Gastrocnemius medialis (tissue), 4 donors: ENCODE results near the gene MAPKAP1. TPM values are rescaled to one million over a fixed set of nuclear protein-coding genes. Genes with fewer than 3 reads are reported as not detected.

Experiments
- ATAC-seq, 2 donors: fragments of 150-250 bp; one replicate each; pipeline ENCODE4 v1.9.1; 2016
- DNase-seq, 2 donors: peaks; one replicate each; pipeline ENCODE4 v3.0.0-alpha.2; 2019
- H3K27ac ChIP-seq, 4 donors: fragments of 200-600 bp; sonication (generic); 1 replicate in 1 of 4; 2 replicates in 3 of 4; pipeline ENCODE4 v1.5.1; 2016 to 2018; ENCODE audit warnings: mild to moderate bottlenecking in 2 of 4, moderate library complexity in 1 of 4
- H3K27me3 ChIP-seq, 3 donors: fragments of 200-600 bp; sonication (generic) in 2 of 3; 1 replicate in 1 of 3; 2 replicates in 2 of 3; pipeline versions ENCODE4 v1.5.1 to v1.6.0; 2016 to 2019; ENCODE audit warnings: mild to moderate bottlenecking in 1 of 3, moderate library complexity in 1 of 3
- H3K36me3 ChIP-seq, 2 donors: fragments of 200-600 bp; sonication (generic) in 1 of 2; one replicate each; pipeline ENCODE4 v1.5.1; 2017 to 2018
- H3K4me1 ChIP-seq, 2 donors: fragments of 200-600 bp; sonication (generic) in 1 of 2; one replicate each; pipeline ENCODE4 v1.5.1; 2016 to 2017; ENCODE audit warnings: mild to moderate bottlenecking in 2 of 2
- H3K4me3 ChIP-seq, 4 donors: fragments of 200-600 bp; sonication (generic) in 3 of 4; 1 replicate in 1 of 4; 2 replicates in 3 of 4; pipeline ENCODE4 v1.5.1; 2016 to 2019; ENCODE audit warnings: mild to moderate bottlenecking in 2 of 4
- H3K9me3 ChIP-seq, 3 donors: fragments of 200-600 bp; sonication (generic) in 2 of 3; 1 replicate in 1 of 3; 2 replicates in 2 of 3; pipeline ENCODE4 v1.5.1; 2016 to 2019
- CTCF ChIP-seq, 5 experiments: fragments of 450-650 bp in 3 of 5; fragments of 200-600 bp in 2 of 5; sonication (generic) in 2 of 5; IDR thresholded peaks in 4 of 5; conservative IDR thresholded peaks in 1 of 5; 1 replicate in 4 of 5; 2 replicates in 1 of 5; pipeline ENCODE4 v1.5.1; 2016 to 2019; ENCODE audit warnings: antibody characterized with exemption in 5 of 5, mild to moderate bottlenecking in 3 of 5, moderate library complexity in 3 of 5
- POLR2A ChIP-seq, 2 donors: fragments of 450-650 bp; IDR thresholded peaks; one replicate each; pipeline ENCODE4 v1.6.1; 2017; ENCODE audit warnings: antibody characterized with exemption in 2 of 2, mild to moderate bottlenecking in 2 of 2, moderate library complexity in 2 of 2
- in situ Hi-C, 4 donors: fragments of 200-750 bp; cut with MboI; loops; one replicate each; pipeline versions ENCODE4 v1.15.0 to v1.8.0; 2017; ENCODE audit warnings: low sequenced_read_pairs in 4 of 4
- intact Hi-C: fragments of 100-400 bp; cut with DNase I; formaldehyde crosslinking; loops from one replicate; pipeline ENCODE4 v1.15.1; 2023; ENCODE audit warnings: low total_unique reads
- total RNA-seq, 4 donors: library from RNA; depleted of rRNA; stranded (reverse); fragments of >200 nt; gene quantifications; one replicate each; pipeline versions ENCODE4 v1.1.0 to v1.2.3, GENCODE V29; 2016

The MAPKAP1 gene
- total RNA-seq, 4 donors from 2014 or later: 58.2 to 123 (median 104) TPM

- DNase-seq (no peak), ATAC-seq (no peak)
- H3K4me1 ChIP-seq: peaks cover 0 to 4% of the 10 kb centered on the region in 2 donors
- no peak overlapping the region for H3K4me3 ChIP-seq
- TF ChIP-seq CTCF (IDR thresholded peaks at IDR 0.05 in 4 of 5, conservative IDR thresholded peaks at IDR 0.05 in 1 of 5) (no peak), POLR2A (IDR thresholded peaks at IDR 0.05) (no peak)
- no peaks in the 10 kb centered on the region for H3K36me3 ChIP-seq
- no peaks in the 10 kb centered on the region for H3K27me3 ChIP-seq
- H3K9me3 ChIP-seq: no peaks in the 10 kb centered on the region
- in situ Hi-C loops (no loop called here), intact Hi-C loops (no loop called here)
- no peak overlapping the region for H3K27ac ChIP-seq
Observed at GRCh38 chr9:125611121-125611765, 95.8 kb downstream of the MAPKAP1 start.

GRCh38 chr9:125609744-125610143 lies 97.3 kb downstream of the MAPKAP1 start:
- Histone ChIP-seq H3K4me3 (no peak overlapping the region), H3K27ac (no peak overlapping the region), H3K36me3 (no peaks in the 10 kb centered on the region), H3K27me3 (no peaks in the 10 kb centered on the region), H3K4me1 (peaks cover 0 to 6% of the 10 kb centered on the region in 2 donors), H3K9me3 (no peaks in the 10 kb centered on the region)
- in situ Hi-C loops (no loop called here), intact Hi-C loops (no loop called here)
- TF ChIP-seq CTCF (IDR thresholded peaks at IDR 0.05 in 4 of 5, conservative IDR thresholded peaks at IDR 0.05 in 1 of 5): no peak
- TF ChIP-seq POLR2A (IDR thresholded peaks at IDR 0.05): no peak
- DNase-seq (no peak), ATAC-seq (no peak)

- ATAC-seq (no peak), DNase-seq (no peak)
Observed at GRCh38 chr9:125608489-125609224, 98.4 kb downstream of the MAPKAP1 start.

GRCh38 chr9:125604196-125604595 lies 102.8 kb downstream of the MAPKAP1 start:
- Histone ChIP-seq H3K36me3 (no peaks in the 10 kb centered on the region), H3K27ac (no peak overlapping the region), H3K4me3 (no peak overlapping the region), H3K9me3 (no peaks in the 10 kb centered on the region), H3K27me3 (no peaks in the 10 kb centered on the region), H3K4me1 (peaks cover 0 to 6% of the 10 kb centered on the region in 2 donors)
- TF ChIP-seq CTCF (IDR thresholded peaks at IDR 0.05 in 4 of 5, conservative IDR thresholded peaks at IDR 0.05 in 1 of 5) (no peak), POLR2A (IDR thresholded peaks at IDR 0.05) (no peak)
- intact Hi-C loops (no loop called here), in situ Hi-C loops (no loop called here)
- ATAC-seq (no peak), DNase-seq (no peak)

More at GRCh38 chr9:125608489-125609224, 98.4 kb downstream of the MAPKAP1 start:
- Histone ChIP-seq H3K27me3 (no peaks in the 10 kb centered on the region), H3K4me3 (no peak overlapping the region), H3K4me1 (peaks cover 0 to 6% of the 10 kb centered on the region in 2 donors), H3K36me3 (no peaks in the 10 kb centered on the region), H3K9me3 (no peaks in the 10 kb centered on the region), H3K27ac (no peak overlapping the region)
- in situ Hi-C loops: no loop called here
- TF ChIP-seq CTCF (IDR thresholded peaks at IDR 0.05 in 4 of 5, conservative IDR thresholded peaks at IDR 0.05 in 1 of 5) (no peak), POLR2A (IDR thresholded peaks at IDR 0.05) (no peak)
- intact Hi-C loops: no loop called here
